Right renal cortex interstitium (tissue), 3 donors: Measurements from ENCODE around the gene FABP7. TPM values are rescaled to one million over a fixed set of nuclear protein-coding genes. Genes with fewer than 3 reads are reported as not detected.

Experiments
- DNase-seq, 3 donors: peaks; one replicate each; pipeline ENCODE4 v3.0.0-alpha.2; 2013; ENCODE audit warnings: low read depth in 3 of 3, low spot score in 2 of 3
- polyA plus RNA-seq, 3 donors: library from polyadenylated mRNA; unstranded; fragments of 120-200 nt; gene quantifications; one replicate each; pipeline ENCODE4 v1.2.1, GENCODE V29; 2013; ENCODE audit not compliant: insufficient read length in 3 of 3

The FABP7 gene
- polyA plus RNA-seq, 3 donors = 0.29 to 0.37 (median 0.34) TPM

DNA sequence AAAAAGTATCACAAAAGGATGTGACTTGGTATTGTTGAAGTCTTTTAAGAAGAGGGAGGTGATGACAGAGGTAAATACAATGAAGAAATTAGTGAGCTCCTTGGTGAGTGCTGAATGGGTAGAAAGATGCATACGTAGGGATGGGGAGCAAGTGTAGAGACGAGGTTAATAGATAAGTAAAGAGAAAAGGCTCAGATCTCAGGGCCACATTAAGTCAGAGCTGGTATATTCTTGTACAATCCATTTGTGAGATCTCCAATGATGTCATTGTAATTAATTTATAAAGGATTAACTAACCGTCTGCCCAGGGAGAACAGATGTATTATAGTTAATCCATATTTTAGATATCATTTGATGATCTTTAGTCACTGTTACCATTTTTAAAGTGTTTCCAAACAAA, 52.9 kb downstream of the FABP7 start:
- DNase-seq = no peak

DNA sequence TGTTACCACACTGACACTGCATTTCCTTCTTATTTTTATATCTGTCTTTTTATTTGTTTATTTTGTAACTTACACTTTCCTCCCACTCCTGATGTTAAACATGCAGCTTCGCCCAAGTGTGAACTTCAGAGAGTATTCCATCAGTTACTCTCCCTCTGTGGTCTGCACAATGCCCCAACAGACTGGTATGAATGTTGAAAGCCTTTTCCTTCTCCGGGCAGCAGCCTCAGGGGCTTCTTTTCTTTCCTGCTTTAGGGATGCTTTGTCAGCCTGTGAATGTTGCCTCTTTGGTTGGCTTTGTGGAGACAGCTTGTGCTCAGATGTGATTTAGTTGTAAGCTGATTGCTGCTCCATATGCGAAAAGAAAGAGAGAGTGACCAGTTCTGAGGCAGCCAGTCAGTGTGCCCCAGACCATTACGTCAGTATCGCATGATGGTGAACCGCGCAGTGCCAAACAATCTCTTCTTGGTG, 53.5 kb downstream of the FABP7 start:
- DNase-seq = peak in 2 of 3 donors; percentile 37 to 53

Other genes starting within 250 kb of the FABP7 start
- 1 to 10 TPM; 1.7 to 2.0 (median 1.8) TPM for gene PKIB, start 169.3 kb upstream of the FABP7 start, polyA plus RNA-seq
- 10 to 100 TPM; 12.5 to 18.5 (median 17.7) TPM for gene SMPDL3A, start 9.5 kb downstream of the FABP7 start, polyA plus RNA-seq
- gene CLVS2, start 216.5 kb downstream of the FABP7 start, polyA plus RNA-seq = under 1 TPM; 0.16 to 0.31 (median 0.19) TPM